Small intestine (tissue), 7 donors: ENCODE measurements around the gene SLC39A11. TPM values are rescaled to one million over a fixed set of nuclear protein-coding genes. Genes with fewer than 3 reads are reported as not detected.
A peak's percentile ranks its signal among the peaks of the same experiment; 100 is the strongest.

Experiments used
- DNase-seq, 2 donors: peaks; one replicate each; pipeline versions ENCODE4 v3.0.0 to v3.0.0-alpha.2; 2013
- FAIRE-seq: peaks from 2 replicates; lab custom pipeline; 2012; peaks lifted over from hg19 to GRCh38; lab: Jason Lieb, UNC
- H3K27ac ChIP-seq, 3 donors: one replicate each; pipeline ENCODE4 v1.5.1; 2013; ENCODE audit warnings: low read length in 2 of 3, mild to moderate bottlenecking in 2 of 3, control low read depth in 1 of 3, inconsistent platforms in 1 of 3, low read depth in 1 of 3, moderate library complexity in 1 of 3
- H3K27me3 ChIP-seq, 3 donors: one replicate each; pipeline ENCODE4 v1.6.1; 2013; ENCODE audit warnings: low read length in 3 of 3, inconsistent platforms in 1 of 3; ENCODE audit not compliant: control insufficient read depth in 3 of 3, insufficient read depth in 3 of 3
- H3K36me3 ChIP-seq, 3 donors: one replicate each; pipeline ENCODE4 v1.6.1; 2013; ENCODE audit warnings: low read length in 3 of 3, inconsistent platforms in 1 of 3, low read depth in 1 of 3, mild to moderate bottlenecking in 1 of 3, moderate library complexity in 1 of 3; ENCODE audit not compliant: control insufficient read depth in 3 of 3, insufficient read depth in 2 of 3
- H3K4me1 ChIP-seq, 3 donors: one replicate each; pipeline ENCODE4 v1.6.1; 2013; ENCODE audit warnings: low read length in 2 of 3, inconsistent platforms in 1 of 3, low read depth in 1 of 3, mild to moderate bottlenecking in 1 of 3, moderate library complexity in 1 of 3; ENCODE audit not compliant: control insufficient read depth in 3 of 3, insufficient read depth in 2 of 3
- H3K4me3 ChIP-seq, 3 donors: one replicate each; pipeline ENCODE4 v1.5.1; 2013; ENCODE audit warnings: low read length in 3 of 3, control low read depth in 1 of 3, inconsistent platforms in 1 of 3, low read depth in 1 of 3, mild to moderate bottlenecking in 1 of 3, moderate library complexity in 1 of 3
- H3K9me3 ChIP-seq, 2 donors: one replicate each; pipeline ENCODE4 v1.6.1; 2013; ENCODE audit warnings: low read depth in 1 of 2, low read length in 1 of 2; ENCODE audit not compliant: control insufficient read depth in 2 of 2, insufficient read depth in 1 of 2
- WGBS, 3 donors: extraction: QIAGEN DNeasy Blood & Tissue Kit; methylation state at CpG; one replicate each; pipeline ENCODE4 v1.1.7; 2013; 5-methylcytosine and 5-hydroxymethylcytosine counted together
- polyA plus RNA-seq, 4 donors: library from polyadenylated mRNA; stranded (reverse) in 3 of 4; unstranded in 1 of 4; fragments of 200-250 nt in 3 of 4; fragments of 120-200 nt in 1 of 4; gene quantifications; one replicate each; pipeline versions ENCODE4 v1.2.1 to v1.2.3, GENCODE V29; 2013
- donor health status: healthy with polysubstance abuse.
- donor health status: control.
- donor health status: control.
- donor health status: Bipolar disorder and iron deficiency.
- donor health status: healthy.

SLC39A11 gene
- polyA plus RNA-seq, 4 donors, result 2.7 to 53.7 (median 11.3) TPM

DNA sequence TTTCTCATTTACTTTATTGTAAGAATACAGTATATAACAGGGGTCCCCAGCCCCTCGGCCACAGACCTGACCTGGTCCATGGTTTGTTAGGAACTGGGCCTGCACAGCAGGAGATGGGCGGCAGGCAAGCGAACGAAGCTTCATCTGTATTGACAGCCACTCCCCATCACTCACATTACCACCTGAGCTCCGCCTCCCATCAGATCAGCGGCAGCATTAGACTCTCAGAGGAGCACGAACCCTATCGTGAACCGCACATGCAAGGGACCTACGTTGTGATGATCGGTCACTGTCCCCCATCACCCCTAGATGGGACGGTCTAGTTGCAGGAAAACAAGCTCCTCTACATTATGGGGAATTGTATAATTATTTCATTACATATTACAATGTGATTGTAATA lies 410.6 kb downstream of the SLC39A11 start:
- H3K4me1 ChIP-seq, result peaks cover 2 to 23% (median 3%) of the 10 kb centered on the region in 3 donors
- H3K4me3 ChIP-seq, result no peak overlapping the region
- H3K27ac ChIP-seq, result no peak overlapping the region
- DNase-seq, result no peak
- H3K36me3 ChIP-seq, result no peaks in the 10 kb centered on the region
- no peaks in the 10 kb centered on the region for H3K27me3 ChIP-seq
- no peaks in the 10 kb centered on the region for H3K9me3 ChIP-seq
- FAIRE-seq, result no peak
- WGBS, 3 donors, result 91 to 97% (median 92%) methylated on average over 12 of the region's 12 CpGs

DNA sequence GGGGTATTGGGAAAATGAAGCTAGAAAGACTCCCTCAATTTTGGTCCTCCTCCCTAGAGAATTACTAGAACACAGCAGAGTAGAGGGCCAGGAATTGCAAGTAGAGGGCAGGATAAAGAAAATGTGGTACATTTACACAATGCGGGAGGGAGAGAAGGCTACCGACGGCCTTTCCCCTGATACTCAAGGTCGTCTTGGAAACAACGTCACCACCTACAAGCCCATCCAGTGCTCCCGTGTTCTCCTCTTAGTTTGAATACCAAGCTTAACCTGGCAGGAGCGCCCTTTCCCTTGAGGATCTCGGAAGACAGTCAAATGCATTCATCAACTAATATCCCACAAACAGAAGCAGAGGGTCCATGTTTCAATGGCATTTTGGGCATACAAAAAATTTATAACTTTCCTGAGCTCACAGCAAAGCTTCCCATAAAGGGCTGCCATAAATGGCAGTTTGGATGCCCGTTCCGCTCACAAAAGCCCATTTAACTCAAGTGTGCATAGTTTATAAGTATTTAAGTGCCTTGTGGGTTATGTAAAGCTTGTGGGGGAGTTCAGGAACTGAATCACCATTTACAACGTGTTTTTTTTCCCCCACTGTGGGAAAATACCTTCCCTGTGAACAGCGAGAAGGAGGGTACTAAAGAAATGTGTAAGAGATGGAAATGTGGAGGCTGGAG lies 414.6 kb downstream of the SLC39A11 start:
- Histone ChIP-seq H3K36me3 (no peaks in the 10 kb centered on the region), H3K9me3 (peaks cover 0 to 4% of the 10 kb centered on the region in 2 donors), H3K27me3 (no peaks in the 10 kb centered on the region), H3K4me1 (peaks cover 0 to 5% (median 0%) of the 10 kb centered on the region in 3 donors), H3K4me3 (no peak overlapping the region), H3K27ac (no peak overlapping the region)
- FAIRE-seq (no peak), DNase-seq (no peak)
- WGBS, 3 donors, result 81 to 86% (median 84%) methylated on average over 12 of the region's 12 CpGs

DNA sequence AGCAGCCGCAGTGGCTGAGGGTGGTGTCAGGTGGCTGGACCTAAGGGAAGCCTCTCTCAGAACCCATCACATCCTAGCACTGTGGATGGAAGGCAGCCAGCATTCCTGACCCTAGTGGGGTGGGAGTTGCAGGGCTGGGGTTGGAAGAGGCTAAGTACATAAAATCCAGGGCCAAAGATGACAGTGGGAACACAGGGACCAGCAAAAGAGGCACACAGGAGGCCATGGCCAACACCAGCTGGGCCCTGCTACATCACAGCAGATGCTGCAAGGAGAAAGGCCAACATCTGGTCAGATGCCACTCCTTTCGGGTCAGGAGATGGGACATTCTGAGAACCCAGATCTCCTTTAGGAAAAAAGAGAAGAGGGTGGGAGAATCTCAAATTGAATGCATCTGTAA lies 415.4 kb downstream of the SLC39A11 start:
- FAIRE-seq (no peak), DNase-seq (no peak)
- Histone ChIP-seq H3K9me3 (peaks cover 0 to 4% of the 10 kb centered on the region in 2 donors), H3K27me3 (no peaks in the 10 kb centered on the region), H3K4me3 (no peak overlapping the region), H3K4me1 (no peaks in the 10 kb centered on the region), H3K36me3 (no peaks in the 10 kb centered on the region), H3K27ac (no peak overlapping the region)
- WGBS, 3 donors, result 92 to 100% (median 98%) methylated on average over 2 of the region's 2 CpGs

GRCh38 chr17:72672729-72673128 lies 419.8 kb downstream of the SLC39A11 start:
- no peak for DNase-seq

DNA sequence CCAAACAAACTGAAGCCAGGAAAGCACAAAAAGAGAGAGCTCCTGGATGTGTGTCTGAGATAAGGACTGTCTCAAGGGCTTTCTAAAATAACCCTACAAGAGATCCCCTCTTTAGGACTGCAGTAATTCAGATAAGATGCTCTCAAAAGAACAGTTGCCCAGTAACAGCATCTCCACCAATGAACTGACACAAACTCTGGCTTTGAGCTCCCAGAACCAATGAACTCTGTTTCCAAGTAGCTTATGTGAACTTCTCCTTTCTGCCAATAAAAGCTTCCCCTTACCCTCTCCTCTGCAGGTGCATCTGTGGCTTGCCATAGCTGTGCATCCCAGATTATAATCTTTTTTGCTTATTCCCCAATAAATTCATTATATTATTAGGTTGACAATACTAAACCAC lies 421.5 kb downstream of the SLC39A11 start:
- Histone ChIP-seq H3K36me3 (no peaks in the 10 kb centered on the region), H3K9me3 (peaks cover 0 to 4% of the 10 kb centered on the region in 2 donors), H3K27me3 (no peaks in the 10 kb centered on the region), H3K27ac (no peak overlapping the region), H3K4me3 (no peak overlapping the region), H3K4me1 (no peaks in the 10 kb centered on the region)
- FAIRE-seq, result no peak
- no peak for DNase-seq

More at GRCh38 chr17:72672729-72673128, 419.8 kb downstream of the SLC39A11 start:
- 79 to 84% (median 82%) methylated on average over 4 of the region's 4 CpGs for WGBS, 3 donors
- Histone ChIP-seq H3K4me3 (no peak overlapping the region), H3K36me3 (no peaks in the 10 kb centered on the region), H3K27me3 (no peaks in the 10 kb centered on the region), H3K4me1 (no peaks in the 10 kb centered on the region), H3K27ac (no peak overlapping the region), H3K9me3 (peaks cover 0 to 4% of the 10 kb centered on the region in 2 donors)
- no peak for FAIRE-seq

GRCh38 chr17:72667096-72668063 lies 425.1 kb downstream of the SLC39A11 start:
- H3K36me3 ChIP-seq, result peaks cover 0 to 3% (median 0%) of the 10 kb centered on the region in 3 donors
- H3K27me3 ChIP-seq, result no peaks in the 10 kb centered on the region
- H3K4me3 ChIP-seq, result no peak overlapping the region
- FAIRE-seq (no peak), DNase-seq (no peak)
- no peak overlapping the region for H3K27ac ChIP-seq
- 88 to 96% (median 93%) methylated on average over 5 of the region's 5 CpGs for WGBS, 3 donors
- peaks cover 0 to 4% of the 10 kb centered on the region in 2 donors for H3K9me3 ChIP-seq
- no peaks in the 10 kb centered on the region for H3K4me1 ChIP-seq

DNA sequence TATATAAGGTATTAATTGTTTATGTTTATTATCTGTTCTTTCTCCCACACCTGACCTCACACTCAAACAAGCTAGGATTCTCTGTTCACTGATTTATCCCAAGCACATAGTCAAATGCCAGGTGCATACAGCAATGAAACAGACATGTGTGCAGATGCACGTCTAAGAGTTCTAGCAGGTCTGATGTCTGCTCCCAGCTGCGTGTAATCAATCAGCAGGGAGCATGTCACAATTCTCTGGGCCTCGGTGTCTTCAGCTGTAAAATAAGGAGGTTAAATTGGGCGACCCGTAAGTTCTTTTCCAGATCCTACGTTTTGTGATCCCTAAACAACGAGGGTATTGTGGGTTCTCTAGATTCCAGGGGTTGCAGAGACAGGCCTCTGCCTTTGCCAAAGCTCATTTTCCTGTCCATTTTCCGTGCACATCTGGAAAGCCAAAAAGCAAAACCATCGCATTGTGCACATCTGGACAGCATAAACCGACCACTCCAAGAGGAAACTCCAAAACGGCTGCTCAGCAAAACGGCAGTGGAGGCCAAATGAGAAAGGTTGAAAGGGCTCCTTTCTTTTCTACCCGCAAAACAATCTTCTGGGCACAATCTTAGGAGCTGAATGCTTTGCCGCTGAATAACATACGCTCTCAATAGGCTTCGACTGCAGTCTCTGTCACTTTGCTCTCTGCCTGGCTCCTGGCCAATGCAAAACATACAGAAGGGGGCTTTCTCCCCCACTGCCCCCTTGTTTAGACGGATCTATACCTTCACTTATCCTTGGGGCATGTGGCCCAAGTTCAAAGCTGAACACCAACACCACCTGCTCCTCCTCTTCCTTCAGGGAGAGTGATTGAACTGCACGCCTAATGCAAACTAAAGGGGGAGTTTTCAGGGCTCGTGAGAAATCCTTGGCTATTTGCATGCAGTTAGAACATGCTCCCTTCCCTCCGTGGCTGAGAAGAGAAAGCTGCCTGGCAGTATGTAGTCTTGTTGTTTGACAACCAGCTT lies 426.3 kb downstream of the SLC39A11 start:
- 66 to 74% (median 71%) methylated on average over 20 of the region's 20 CpGs for WGBS, 3 donors
- FAIRE-seq (no peak), DNase-seq (peak in 1 of 2 donors; percentile 27)
- Histone ChIP-seq H3K4me1 (peaks cover 0 to 8% (median 0%) of the 10 kb centered on the region in 3 donors), H3K36me3 (peaks cover 0 to 7% (median 0%) of the 10 kb centered on the region in 3 donors), H3K4me3 (no peak overlapping the region), H3K27me3 (no peaks in the 10 kb centered on the region), H3K27ac (no peak overlapping the region), H3K9me3 (peaks cover 0 to 4% of the 10 kb centered on the region in 2 donors)
